Inflammatory macrophage treated with lipopolysaccharide for 1 hour (primary cell): ENCODE results near the gene PRRC2C.

Source experiments
- DNase-seq, 2 donors: peaks; one replicate each; pipeline ENCODE4 v3.0.0-alpha.2; 2020 to 2022

PRRC2C gene

DNA sequence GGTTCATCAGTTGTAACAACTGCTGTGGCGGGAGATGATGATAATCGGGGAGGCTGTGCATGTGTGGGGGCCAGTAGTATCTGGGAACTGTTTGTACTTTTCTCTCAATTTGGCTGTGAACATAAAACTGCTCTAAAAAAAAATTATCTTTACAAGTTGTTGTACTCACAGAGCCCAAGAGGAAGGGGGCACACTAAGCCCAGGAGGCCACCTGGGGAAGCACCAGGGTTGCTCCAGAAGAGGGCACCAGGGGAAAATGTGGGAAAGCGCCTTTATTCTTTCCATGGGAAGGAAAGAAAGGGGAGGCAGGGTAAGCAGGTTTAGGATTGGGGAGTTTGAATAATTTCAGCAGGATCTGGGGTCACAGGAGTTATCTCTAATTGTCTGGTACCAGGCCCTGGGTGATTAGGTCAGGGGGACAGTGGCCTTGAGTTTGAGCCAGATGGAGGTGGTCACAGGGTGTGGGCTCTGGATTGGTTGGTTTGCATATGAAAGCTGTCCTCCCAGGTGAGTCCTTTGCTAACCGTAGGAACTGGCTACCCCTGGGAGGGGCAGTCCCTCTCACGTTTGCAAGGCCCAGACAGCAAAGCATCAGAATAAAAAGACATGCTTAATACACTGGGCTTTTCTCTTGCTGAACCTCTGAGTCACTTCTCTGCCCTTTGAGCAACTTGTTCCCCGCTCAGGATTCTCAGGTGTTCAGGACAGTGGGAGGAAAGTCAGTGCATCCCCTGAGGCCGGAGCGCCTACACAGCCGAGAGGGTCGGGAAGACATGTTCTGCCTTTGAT is 155.9 kb downstream of the PRRC2C start:
- no peak for DNase-seq

- no peak for DNase-seq
These were observed 156.9 kb downstream of the PRRC2C start for GRCh38 chr1:171642197-171642596.
